Measurements from ENCODE around the gene TMEM255B. TPM values are rescaled to one million over a fixed set of nuclear protein-coding genes. Genes with fewer than 3 reads are reported as not detected.

Gene TMEM255B
- total and polyA plus RNA-seq, 9 of the 15 experiments (the other 6 are each of a cell fraction or from before 2014, with no cell fraction given), result 0.01 to 0.75 (median 0.23) TPM

GRCh38 chr13:113862931-113863523, 104.0 kb downstream of the TMEM255B start (continued):
- TF ChIP-seq CTCF (IDR thresholded peaks at IDR 0.05 in 2 of 3, conservative IDR thresholded peaks at IDR 0.05 in 1 of 3; ENCODE audit: insufficient read depth in 2 of 3, low read depth in 1 of 3, low read length in 3 of 3) (0 out of 6 replicates have a peak, but pooled peaks of 1 of the 3 experiments have one; percentile 6), CBFA2T3 (IDR thresholded peaks at IDR 0.05) (no peak), OTX1 (CRISPR knock-in tag; IDR thresholded peaks at IDR 0.05) (no peak), CBX5 (IDR thresholded peaks at IDR 0.05; ENCODE audit: borderline replicate concordance, low read depth) (no peak), MNT (conservative IDR thresholded peaks at IDR 0.05) (peak in 1 of 2 experiments; percentile 32; a peak in 1 of 4 replicates), GMEB1 (CRISPR knock-in tag; IDR thresholded peaks at IDR 0.05) (no peak), SMARCA5 (IDR thresholded peaks at IDR 0.05) (no peak), SAP30 (IDR thresholded peaks at IDR 0.05; ENCODE audit: borderline replicate concordance, insufficient read depth, low read depth, low read length, poor library complexity, severe bottlenecking) (no peak), MCM5 (IDR thresholded peaks at IDR 0.05; ENCODE audit: low read depth) (no peak), BRF1 (IDR thresholded peaks at IDR 0.05; ENCODE audit: borderline replicate concordance, extremely low read depth, insufficient read length) (no peak), HNRNPLL (IDR thresholded peaks at IDR 0.05; ENCODE audit: low read depth, low read length, poor library complexity, severe bottlenecking) (no peak), CHCHD3 (CRISPR knock-in tag; IDR thresholded peaks at IDR 0.05) (no peak), FOXJ2 (tag; IDR thresholded peaks at IDR 0.05) (no peak), SOX6 (IDR thresholded peaks at IDR 0.05) (0 out of 2 replicates have a peak, but pooled peaks have one; percentile 34), DNMT1 (IDR thresholded peaks at IDR 0.05) (no peak), RUNX1 (IDR thresholded peaks at IDR 0.05; ENCODE audit: low read depth) (no peak), SRF (CRISPR knock-in tag; IDR thresholded peaks at IDR 0.05) (no peak), ZNF512 (tag; IDR thresholded peaks at IDR 0.05) (no peak), BHLHE40 (IDR thresholded peaks at IDR 0.05; ENCODE audit: low read length) (no peak), ELF2 (CRISPR knock-in tag; IDR thresholded peaks at IDR 0.05) (no peak), SP1 (CRISPR knock-in tag; IDR thresholded peaks at IDR 0.05) (no peak), E2F3 (CRISPR knock-in tag; IDR thresholded peaks at IDR 0.05) (no peak), HDAC2 (IDR thresholded peaks at IDR 0.05) (no peak), MTA1 (IDR thresholded peaks at IDR 0.05; ENCODE audit: borderline replicate concordance) (no peak), SLC30A9 (CRISPR knock-in tag; IDR thresholded peaks at IDR 0.05) (no peak)
